Measurements from ENCODE around the gene DRICH1.
"Not testable (repeated sequence)": the region's sequence is repeated elsewhere in the genome, so short reads cannot be mapped to it uniquely, and the experiment has no call there.

Gene DRICH1

DNA sequence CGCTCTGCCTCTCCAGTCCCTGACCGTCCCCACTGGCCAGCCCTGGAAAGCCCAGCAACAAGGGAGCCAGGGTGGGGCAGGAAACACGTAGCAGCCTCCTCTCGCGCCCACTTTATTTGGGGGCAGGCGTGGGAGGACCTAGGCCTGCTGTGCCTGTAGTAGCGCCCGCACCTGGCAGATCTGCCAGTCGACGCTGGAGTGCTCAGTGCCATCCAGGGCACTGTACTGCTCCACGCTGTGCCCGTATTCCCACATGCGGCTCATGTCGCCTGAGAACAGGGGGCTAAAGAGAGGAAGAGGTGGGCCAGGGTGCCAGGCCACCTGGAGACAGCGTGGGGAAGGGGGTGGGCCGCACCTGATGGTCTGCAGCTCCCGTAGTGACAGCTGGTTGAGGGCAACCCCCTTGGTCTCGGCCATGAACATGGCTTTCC is 17.0 kb upstream of the DRICH1 start:
- DNase-seq (ENCODE audit: low read depth): no peak

DNA sequence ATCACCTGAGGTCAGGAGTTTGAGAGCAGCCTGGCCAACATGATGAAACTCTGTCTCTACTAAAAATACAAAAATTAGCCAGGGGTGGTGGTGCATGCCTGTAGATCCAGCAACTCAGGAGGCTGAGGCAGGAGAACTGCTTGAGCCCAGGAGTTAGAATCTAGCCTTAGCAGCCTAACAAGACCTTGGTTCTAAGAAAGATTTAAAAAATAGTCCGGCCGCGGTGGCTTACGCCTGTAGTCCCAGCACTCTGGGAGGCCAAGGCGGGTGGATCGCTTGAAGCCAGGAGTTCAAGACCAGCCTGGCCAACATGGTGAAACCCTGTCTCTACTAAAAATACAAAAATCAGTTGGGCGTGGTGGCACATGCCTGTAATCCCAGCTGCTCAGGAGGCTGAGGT is 14.4 kb upstream of the DRICH1 start:
- DNase-seq (ENCODE audit: low read depth): not testable (repeated sequence)

DNA sequence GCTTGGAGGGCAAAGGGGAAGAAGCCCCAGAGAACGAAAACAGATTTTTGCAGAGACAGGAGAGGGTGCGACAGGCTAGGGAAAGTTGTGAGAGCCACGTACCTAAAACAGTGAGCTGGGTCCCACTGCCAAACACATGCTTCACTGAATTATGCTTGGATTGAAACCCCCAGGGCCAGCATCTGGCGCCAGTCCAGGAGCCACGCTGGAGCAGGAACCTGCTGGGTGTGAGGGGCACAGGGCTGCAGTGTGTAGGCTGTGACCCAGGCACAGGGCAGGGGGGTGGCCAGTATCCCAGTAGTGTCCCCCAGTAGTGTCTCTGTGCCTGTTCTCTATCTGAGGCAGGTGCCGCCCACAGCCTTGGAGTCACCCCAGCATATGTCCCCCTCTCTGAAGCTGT is 8.1 kb upstream of the DRICH1 start:
- DNase-seq (ENCODE audit: low read depth): not testable (repeated sequence)

DNA sequence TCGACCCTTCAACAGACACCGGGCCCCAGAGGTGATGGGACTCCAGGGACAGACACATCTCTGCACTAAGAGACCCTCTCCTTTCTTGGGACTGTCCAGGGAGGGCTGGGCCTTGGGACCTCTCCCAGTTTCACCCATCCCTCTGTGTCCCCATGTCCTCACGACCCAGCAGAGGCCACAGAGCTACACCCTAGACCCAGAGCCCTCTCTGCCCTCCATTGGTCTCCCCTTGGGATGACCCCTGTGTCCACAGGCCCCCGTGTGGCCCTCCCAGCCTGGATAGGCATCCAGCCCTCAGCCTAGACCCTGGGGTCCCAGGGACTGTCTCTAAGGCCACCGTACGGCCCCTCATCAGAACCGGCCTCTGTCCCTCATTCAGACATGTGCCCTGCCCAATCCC is 7.5 kb upstream of the DRICH1 start:
- DNase-seq (ENCODE audit: low read depth): no peak

DNA sequence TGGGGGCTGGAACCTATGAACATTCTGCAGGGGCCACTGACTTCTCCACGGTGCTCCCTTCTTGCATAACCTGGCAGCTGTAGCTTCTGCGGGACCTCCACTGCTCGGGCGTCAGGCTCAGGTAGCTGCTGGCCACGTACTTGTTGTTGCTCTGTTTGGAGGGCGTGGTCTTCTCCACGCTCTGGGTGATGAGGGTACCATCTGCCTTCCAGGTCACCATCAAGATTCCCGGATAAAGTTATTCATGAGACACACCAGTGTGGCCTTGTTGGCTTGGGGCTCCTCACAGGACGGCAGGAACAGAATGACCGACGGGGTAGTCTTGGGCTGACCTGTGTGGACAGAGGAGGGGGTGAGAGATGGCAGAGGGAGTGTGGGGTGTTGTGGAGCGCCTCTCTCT is 6.5 kb upstream of the DRICH1 start:
- no peak for DNase-seq (ENCODE audit: low read depth)

DNA sequence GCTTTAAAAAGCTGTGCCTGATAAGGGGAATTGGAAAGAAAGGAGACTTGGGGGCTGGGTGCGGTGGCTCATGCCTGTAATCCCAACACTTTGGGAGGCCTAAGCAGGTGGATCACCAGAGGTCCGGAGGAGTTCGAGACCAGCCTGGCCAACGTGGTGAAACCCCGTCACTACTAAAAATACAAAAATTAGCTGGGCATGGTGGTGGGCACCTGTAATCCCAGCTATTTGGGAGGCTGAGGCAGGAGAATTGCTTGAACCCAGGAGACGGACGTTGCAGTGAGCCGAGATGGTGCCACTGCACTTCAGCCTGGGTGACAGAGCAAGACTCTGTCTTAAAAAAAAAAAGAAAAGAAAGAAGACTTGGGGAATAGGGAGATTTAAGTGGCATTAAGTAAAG is 3.2 kb upstream of the DRICH1 start:
- DNase-seq (ENCODE audit: low read depth): not testable (repeated sequence)

DNA sequence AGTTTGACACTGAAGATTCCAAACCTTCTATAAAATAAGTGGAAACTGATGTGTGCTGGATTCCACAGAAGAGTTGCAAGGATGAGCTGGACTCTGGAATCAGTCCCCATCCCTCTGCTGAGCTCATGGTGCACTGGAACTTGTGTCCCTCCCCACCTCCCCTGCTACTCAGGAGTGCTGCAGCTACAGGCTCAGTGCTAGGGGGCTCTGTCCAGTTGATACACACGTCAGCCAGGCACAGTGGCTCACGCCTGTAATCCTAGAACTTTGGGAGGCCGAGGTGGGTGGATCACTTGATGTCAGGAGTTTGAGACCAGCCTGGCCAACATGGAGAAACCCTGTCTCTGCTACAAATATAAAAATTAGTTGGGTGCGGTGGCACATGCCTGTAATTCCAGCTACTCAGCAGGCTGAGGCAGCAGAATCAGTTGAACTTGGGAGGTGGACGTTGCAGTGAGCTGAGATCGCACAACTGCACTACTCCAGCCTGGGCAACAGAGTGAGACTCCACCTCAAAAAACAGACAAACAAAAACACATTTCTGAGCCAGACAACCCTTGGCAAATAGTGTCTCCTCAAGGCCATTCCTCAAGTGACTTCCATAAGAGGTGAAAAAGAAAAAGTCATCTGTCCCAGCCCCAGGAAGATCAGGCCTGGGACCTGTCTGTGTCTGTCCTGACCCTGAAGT is 3.9 kb downstream of the DRICH1 start:
- DNase-seq (ENCODE audit: low read depth): peak; percentile 19

DNA sequence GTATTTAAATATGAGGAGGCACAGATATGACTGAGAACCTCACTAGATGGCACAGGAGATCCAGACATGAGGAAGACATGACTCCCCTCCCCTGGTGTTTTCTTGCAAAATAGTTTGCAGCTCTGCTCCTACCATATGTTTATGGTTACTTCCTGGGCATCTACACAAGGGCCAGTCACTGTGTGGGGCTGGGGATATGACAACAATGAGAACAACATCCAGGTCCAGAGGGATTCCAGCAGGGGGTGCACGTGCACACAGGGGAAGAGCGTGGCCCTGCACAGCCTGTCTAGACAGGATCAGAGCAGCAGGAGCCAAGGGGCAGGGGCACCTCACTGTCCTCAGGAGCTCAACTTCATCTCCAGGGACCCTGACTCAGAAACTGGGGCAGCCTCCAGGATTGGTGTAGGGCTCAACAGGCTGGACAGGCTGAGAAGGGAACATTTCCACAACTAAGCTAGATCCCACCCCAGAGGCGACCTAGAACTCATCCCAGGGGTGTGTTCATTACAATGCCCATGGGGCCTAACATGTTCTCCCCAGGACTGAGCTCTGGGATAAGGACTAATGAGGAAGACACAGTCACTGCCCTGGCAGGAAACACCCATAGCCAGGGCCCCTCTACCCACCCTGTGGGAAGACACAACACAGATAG is 4.6 kb downstream of the DRICH1 start:
- DNase-seq (ENCODE audit: low read depth): peak; percentile 27

DNA sequence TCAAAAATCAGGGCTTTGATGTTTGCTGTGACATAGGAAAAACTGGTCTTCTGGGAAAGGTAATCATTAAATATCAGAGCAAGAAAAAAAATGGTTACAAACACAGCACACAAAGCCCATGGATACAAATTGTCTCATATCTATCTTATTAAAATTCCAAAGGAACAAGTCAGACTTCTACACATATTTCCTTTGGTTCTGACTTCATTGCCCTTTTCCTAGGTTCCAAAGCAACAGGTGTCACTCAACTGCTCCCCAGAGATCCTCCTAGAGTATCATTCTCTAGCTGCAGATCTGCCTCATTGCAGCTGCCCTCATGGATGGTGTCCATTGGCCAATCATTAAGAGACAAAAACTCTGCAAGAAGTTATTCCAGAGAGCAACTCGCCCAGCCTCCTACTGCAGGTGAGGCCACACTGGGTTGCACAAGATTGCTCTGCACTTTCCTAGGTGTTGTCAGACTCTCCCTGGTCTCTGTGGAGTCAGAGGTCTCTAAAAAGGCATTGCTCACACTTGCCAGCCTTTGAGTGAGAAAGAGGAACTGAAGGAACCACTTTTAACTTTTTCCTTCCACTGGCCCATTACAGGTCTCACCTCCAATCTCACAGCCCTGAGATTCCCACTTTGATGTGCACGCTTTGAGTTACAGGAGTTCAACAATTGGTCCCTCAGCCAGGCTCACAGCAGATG is 5.7 kb downstream of the DRICH1 start:
- DNase-seq (ENCODE audit: low read depth): no peak

DNA sequence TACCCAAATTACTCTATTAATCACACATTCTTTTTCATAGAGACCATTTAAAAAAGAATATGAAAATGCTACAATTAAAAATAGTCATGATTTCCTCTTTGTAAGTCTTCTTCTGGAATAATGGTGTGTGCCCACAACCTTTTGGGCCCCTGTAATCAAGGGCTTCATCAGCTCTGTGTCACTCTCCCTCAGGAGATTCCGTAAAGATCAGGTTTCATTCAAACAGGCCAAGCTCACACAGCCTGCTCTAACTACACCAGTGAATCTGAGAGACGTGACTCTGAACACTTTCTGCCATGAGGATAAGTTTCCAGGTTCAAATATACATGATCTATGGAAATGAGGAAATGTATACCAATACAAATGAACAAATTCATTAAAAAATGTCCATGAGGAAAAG is 9.5 kb downstream of the DRICH1 start:
- no peak for DNase-seq (ENCODE audit: low read depth)

DNA sequence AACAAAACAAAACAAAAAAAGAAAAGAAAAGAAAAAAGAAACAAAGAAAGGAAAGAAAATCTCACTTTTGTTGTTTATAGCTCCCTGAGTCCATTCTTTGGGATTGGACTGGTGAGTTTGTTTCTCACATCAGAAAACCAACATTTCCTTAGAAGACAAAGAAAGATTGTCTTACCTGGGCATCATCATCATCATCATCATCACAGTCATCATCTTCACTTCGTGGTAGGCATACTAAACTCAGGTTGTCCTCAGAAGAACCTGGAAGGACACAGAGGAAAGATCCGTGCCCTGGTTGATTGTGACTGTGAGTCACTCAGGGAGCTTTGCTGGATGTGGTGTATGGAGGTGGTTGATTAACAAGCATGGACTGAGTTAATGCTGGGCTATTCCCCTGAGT is 10.2 kb downstream of the DRICH1 start:
- DNase-seq (ENCODE audit: low read depth): not testable (repeated sequence)

DNA sequence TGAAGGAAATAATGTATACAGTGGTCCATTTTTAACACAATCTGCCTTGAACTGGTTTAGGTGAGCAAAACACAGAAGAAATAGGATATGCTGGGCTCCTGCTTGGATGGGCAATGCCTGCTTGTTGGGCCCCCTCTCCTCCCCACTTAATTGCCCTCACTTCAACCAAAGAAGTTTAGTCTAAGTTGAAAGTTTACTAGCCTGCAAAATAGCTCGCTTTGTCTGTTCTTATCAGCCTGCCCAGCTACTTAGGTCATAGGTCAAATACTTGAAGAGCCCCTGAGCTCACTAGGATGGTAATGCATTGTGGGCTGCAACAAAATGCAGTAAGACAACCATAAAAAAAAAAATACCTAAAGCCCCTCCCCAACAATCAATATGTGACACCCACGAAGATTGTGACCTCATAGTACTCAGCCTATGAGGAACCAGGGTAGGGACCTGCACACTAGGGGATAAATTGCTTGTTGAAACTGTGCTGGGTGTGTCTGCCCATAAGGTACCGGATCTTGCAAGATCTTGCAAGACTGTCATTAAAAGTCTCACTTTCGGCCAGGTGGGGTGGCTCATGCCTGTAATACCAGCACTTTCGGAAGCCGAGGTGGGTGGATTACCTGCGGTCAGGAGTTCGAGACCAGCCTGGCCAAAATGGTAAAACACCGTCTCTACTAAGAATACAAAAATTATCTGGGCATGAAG is 10.9 kb downstream of the DRICH1 start:
- no peak for DNase-seq (ENCODE audit: low read depth)

DNA sequence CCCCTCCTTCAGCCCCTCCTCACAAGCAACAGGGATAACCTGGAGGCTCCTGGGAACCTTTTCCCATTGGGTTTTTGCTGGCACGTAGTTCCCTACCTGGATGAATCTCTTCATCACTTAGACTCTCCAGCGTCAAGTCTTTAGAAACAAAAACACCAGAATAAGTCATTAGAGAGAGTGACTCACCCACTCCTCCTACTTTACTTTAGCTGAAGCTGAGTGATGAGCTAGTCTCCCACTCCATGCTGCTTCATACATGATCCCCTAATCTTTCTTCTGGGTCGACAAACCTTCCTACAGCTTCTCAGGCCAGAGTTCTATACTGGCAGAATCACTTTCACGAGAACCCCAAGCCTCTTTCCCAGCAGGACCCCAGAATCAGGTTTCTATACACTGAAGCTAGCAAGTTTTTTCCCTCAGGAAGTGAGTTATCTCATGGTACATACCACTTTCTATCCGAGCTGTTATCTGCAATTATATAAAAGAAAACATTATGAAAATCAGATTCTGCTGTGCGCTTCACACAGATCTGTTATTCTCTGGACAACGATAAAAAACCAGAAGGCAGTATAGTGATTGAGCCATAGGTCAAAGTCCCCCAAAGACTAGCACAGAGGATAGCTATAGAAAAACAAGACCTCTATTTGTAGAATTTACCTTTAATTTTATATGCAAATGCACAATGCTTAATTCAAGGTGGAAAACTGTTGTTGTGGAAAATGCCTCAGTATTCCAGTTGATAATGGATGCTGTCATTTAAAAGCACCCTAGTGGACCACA is 18.7 kb downstream of the DRICH1 start:
- peak; percentile 65 for DNase-seq (ENCODE audit: low read depth)

DNA sequence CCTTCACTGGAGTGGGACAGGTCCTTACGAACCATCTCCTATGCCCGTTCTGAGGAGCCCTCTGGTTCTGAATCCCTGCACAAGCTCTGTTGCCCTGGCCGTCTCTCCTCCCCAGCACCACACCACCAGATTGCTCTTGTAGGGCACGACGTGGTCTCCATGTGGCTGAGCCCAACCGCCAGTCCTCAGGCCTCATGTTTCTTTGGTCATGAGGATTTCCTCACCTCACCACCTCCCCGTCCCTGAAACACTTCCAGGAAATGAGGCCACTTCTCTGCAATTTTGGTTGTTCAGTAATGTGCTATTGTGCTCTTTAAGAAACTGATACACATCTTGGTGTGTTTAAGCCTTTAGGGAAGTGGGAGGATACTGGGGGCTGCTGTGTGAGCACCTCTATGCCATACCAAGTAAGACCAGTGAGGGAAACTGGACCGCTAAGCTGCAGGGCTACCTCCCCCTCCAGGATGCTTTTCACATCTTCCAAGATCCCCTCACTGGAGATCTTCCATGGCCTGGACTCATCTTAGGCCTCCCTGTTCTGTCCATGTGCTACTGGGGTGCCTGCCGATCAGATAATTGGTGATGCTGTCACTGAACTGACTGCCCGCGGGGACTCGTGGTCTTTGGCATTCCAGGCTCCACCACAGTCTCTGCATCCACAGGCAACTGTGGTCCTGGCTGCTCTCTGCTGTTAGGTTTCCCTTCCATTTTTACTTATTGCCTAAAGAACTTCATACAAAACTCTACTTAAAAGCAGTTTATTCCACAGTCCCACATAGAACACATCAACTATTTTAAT is 21.9 kb downstream of the DRICH1 start:
- DNase-seq (ENCODE audit: low read depth): no peak

DNA sequence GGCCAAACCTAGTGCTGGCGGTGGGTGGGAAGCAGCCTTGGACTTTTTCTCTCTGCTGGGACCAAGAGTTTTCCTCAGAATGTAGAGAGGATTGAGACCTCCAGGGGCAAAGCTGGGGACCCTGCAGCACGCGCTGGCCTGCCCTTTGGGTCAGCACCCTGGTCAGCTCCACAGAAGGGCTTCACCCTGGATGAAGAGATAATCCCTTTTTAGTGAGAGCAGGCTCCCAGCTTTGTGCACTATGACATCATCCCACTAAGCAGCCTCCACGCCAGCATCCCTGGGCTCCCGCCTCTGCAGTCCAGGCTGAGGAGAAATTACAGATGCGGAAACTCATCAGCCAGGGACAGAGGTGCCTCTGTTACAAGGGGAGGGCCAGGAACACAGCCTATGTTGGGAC is 23.5 kb downstream of the DRICH1 start:
- peak; percentile 62 for DNase-seq (ENCODE audit: low read depth)

DNA sequence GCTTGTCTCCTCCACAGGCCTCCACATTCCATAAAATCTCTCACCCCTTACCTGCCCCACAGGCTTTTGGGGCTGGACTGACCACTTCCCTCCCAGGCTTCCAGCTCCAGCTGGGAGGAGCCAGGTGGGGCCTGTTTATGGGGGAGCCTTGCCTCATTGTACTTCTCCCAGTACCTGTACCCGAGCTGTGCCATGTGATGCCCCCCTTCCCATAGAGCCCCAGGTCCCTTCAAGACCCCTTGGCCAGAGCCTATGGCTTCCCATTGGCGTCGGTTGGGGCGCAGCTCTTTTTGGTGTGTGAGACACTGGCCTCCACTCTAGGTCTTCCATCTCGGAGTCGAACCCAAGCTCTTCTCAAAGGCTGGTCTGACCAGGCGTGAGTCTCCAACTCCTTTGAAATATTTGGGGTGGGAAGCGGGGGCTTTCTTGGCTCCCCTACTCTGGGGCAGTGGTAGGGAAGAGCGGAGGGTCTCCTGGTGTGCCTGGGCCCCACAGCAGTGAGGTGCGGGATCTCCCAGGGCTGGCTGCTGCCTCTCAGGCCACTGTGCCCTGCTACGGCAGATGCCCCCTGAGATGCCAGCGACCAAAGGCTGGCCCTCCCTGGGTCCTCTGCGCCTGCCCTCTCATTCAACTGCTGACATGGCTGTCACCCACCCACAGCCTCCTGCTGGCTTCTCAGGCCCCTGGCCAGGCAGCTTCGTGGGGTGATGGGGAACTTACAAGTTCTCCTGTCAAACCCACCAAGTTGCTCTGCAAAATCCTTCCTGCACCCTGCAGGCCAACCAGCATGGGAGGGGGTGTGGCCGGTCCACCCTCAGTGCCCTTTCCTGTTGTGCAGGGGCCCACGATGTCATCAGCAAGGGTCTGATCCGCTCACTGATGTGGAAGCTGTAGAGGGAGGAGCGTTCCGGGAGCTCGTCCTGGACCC is 25.7 kb downstream of the DRICH1 start:
- no peak for DNase-seq (ENCODE audit: low read depth)

DNA sequence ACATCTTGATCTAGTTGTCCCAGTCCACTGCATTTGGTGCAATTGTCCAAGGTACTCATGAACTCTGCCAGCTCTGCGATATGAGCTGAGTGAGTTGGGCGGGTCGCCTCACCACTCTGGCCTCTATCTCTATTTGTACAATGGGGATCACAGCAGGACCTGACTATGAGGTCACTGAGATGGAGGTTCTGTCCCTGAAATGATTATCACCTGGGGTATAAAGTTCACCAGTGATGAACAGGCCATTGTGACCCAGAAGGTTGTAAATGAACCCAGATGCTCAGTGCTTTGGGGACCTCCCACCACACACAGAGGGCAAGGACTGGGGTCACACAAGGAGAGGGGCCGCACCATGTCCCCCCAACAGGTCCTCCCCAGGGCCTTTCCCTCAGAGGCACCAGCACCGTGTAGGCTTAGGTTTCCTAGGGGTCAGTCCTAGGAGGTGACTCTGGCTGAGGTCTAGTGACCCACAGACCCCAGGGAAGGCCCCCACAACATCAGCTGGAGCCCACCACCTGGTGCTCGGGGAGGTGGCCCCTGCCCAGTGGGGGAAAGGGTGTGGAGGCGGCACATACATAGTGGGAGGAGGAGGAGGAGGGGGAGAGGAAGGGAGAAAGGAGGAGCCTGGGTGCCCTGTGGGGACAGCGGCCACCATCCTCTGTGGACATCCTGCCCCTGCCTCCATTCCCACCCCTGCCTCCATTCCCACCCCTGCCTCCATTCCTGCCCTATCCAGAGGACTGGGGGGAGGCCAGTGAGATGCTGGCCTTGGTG is 27.0 kb downstream of the DRICH1 start:
- DNase-seq (ENCODE audit: low read depth): no peak

DNA sequence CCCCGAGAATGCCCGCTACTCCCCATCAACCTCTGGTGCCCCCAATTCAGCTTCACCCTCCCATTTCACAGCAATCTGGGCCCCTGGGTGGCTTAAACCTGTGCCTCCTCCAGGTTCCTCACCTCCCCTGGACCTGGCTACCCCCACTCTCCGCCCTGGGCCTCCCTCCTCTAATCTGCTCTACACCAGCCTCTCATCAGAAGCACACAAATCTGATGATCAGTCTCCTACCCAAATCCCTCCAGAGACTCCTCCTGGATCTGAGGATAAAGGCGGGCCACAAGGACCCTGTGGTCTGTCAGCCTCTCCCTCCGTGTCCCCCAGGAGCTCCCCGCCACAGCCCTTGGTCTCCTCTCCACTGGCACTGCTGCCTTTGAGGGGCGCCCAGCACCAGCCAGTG is 28.9 kb downstream of the DRICH1 start:
- DNase-seq (ENCODE audit: low read depth): no peak

All from amniotic epithelial cell (primary cell).